Measurements from ENCODE around the gene IDH1. TPM values are rescaled to one million over a fixed set of nuclear protein-coding genes. Genes with fewer than 3 reads are reported as not detected.

IDH1 gene
- total RNA-seq, 1 donor from 2014 or later = 308 TPM

GRCh38 chr2:208280234-208280633 lies 25.4 kb upstream of the IDH1 start:
- peaks cover 18% of the 10 kb centered on the region for H3K36me3 Mint-ChIP-seq (ENCODE audit: unreplicated experiment)
- H3K27me3 Mint-ChIP-seq (ENCODE audit: unreplicated experiment) = no peaks in the 10 kb centered on the region
- TF ChIP-seq, protein P1, sequence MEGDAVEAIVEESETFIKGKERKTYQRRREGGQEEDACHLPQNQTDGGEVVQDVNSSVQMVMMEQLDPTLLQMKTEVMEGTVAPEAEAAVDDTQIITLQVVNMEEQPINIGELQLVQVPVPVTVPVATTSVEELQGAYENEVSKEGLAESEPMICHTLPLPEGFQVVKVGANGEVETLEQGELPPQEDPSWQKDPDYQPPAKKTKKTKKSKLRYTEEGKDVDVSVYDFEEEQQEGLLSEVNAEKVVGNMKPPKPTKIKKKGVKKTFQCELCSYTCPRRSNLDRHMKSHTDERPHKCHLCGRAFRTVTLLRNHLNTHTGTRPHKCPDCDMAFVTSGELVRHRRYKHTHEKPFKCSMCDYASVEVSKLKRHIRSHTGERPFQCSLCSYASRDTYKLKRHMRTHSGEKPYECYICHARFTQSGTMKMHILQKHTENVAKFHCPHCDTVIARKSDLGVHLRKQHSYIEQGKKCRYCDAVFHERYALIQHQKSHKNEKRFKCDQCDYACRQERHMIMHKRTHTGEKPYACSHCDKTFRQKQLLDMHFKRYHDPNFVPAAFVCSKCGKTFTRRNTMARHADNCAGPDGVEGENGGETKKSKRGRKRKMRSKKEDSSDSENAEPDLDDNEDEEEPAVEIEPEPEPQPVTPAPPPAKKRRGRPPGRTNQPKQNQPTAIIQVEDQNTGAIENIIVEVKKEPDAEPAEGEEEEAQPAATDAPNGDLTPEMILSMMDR (IDR thresholded peaks at IDR 0.05; ENCODE audit: partially characterized antibody, unreplicated experiment) = no peak
- no peak for DNase-seq
- no peak overlapping the region for H3K4me3 Mint-ChIP-seq (ENCODE audit: unreplicated experiment)
- H3K4me1 Mint-ChIP-seq (ENCODE audit: low read depth, unreplicated experiment) = no peaks in the 10 kb centered on the region
- no peak overlapping the region for H3K27ac Mint-ChIP-seq (ENCODE audit: unreplicated experiment)
- H3K9me3 Mint-ChIP-seq (ENCODE audit: unreplicated experiment) = peaks cover 1% of the 10 kb centered on the region

DNA sequence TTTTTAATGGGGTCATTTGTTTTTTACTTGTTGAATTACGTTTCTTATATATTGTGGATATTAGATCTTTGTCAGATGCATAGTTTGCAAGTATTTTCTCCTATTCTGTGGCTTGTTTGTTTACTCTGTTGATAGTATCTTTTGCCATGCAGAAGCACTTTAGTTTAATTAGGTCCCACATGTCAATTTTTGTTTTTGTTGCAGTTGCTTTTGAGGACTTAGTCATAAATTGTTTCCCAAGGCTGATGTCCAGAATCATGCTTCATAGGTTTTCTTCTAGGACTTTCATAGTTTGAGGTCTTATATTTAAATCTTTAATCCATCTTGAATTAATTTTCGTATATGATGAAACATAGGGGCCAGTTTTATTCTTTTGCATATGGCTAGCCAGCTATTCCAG lies 24.4 kb upstream of the IDH1 start:
- peaks cover 4% of the 10 kb centered on the region for H3K4me1 Mint-ChIP-seq (ENCODE audit: low read depth, unreplicated experiment)
- H3K27me3 Mint-ChIP-seq (ENCODE audit: unreplicated experiment) = no peaks in the 10 kb centered on the region
- peaks cover 1% of the 10 kb centered on the region for H3K9me3 Mint-ChIP-seq (ENCODE audit: unreplicated experiment)
- H3K36me3 Mint-ChIP-seq (ENCODE audit: unreplicated experiment) = peaks cover 18% of the 10 kb centered on the region
- H3K4me3 Mint-ChIP-seq (ENCODE audit: unreplicated experiment) = no peak overlapping the region
- no peak for DNase-seq
- no peak overlapping the region for H3K27ac Mint-ChIP-seq (ENCODE audit: unreplicated experiment)
- TF ChIP-seq, protein P1 (IDR thresholded peaks at IDR 0.05; ENCODE audit: partially characterized antibody, unreplicated experiment) = no peak

DNA sequence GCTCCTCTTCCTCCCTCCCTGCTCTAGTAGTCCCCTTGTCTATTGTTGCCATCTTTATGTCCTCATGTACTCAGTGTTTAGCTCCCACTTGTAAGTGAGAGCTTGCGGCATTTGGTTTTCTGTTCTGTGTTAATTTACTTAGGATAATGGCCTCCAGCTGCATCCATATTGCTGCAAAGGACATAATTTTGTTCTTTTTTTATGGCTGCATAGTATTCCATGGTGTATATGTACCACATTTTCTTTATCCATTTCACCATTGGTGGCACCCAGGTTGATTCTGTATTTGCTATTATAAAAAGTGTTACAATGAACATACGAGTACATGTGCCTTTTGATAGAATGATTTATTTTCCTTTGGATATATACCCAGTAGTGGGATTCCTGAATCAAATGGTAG lies 23.7 kb upstream of the IDH1 start:
- Mint-ChIP-seq H3K4me1 (ENCODE audit: low read depth, unreplicated experiment) (peaks cover 10% of the 10 kb centered on the region), H3K9me3 (ENCODE audit: unreplicated experiment) (peaks cover 1% of the 10 kb centered on the region), H3K27ac (ENCODE audit: unreplicated experiment) (no peak overlapping the region), H3K36me3 (ENCODE audit: unreplicated experiment) (peaks cover 18% of the 10 kb centered on the region), H3K4me3 (ENCODE audit: unreplicated experiment) (no peak overlapping the region), H3K27me3 (ENCODE audit: unreplicated experiment) (peaks cover 3% of the 10 kb centered on the region)
- DNase-seq = no peak
- TF ChIP-seq, protein P1 (IDR thresholded peaks at IDR 0.05; ENCODE audit: partially characterized antibody, unreplicated experiment) = no peak

DNA sequence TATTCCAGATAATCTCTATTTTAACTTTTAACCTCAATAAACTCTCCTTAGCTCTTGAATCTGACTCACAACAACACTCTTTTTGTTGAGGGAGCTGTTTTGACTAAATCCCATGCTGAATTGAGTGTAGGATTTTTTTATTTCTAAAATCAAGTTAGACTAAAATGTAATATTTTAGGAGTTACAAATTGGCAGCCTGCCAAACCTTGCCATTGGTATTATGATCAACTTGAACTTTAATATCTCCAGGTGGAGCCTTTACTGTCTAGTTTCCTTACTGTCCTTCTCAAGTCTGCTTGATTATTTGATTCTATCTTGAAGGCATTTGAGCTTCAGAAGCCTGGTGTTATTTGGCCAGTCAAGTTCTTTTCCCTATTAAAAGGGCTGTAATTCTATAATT lies 19.9 kb upstream of the IDH1 start:
- Mint-ChIP-seq H3K27me3 (ENCODE audit: unreplicated experiment) (peaks cover 3% of the 10 kb centered on the region), H3K27ac (ENCODE audit: unreplicated experiment) (no peak overlapping the region), H3K36me3 (ENCODE audit: unreplicated experiment) (peaks cover 18% of the 10 kb centered on the region), H3K4me3 (ENCODE audit: unreplicated experiment) (no peak overlapping the region), H3K9me3 (ENCODE audit: unreplicated experiment) (peaks cover 1% of the 10 kb centered on the region), H3K4me1 (ENCODE audit: low read depth, unreplicated experiment) (peaks cover 10% of the 10 kb centered on the region)
- TF ChIP-seq, protein P1 (IDR thresholded peaks at IDR 0.05; ENCODE audit: partially characterized antibody, unreplicated experiment) = no peak
- no peak for DNase-seq

DNA sequence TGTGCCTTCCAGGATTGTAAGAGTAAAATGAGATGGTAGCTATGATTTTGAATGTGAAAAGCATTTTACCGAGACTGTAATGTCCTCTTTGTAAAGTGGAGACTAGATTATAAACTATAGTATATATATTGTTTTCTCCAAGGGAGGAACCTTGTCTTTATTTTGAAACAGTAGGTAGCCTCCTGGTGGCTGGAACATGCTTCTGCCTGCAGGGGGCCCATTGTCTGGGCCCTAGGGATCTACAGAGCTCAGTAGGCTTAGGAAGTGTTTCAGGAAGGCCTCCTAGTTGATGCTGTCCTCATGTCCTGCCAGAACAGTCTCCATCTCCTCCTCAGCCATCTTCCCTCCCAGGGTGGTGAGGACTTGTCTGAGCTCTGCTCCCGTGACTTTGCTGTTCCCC lies 14.2 kb upstream of the IDH1 start:
- TF ChIP-seq, protein P1 (IDR thresholded peaks at IDR 0.05; ENCODE audit: partially characterized antibody, unreplicated experiment) = no peak
- Mint-ChIP-seq H3K9me3 (ENCODE audit: unreplicated experiment) (peaks cover 4% of the 10 kb centered on the region), H3K27ac (ENCODE audit: unreplicated experiment) (no peak overlapping the region), H3K36me3 (ENCODE audit: unreplicated experiment) (no peaks in the 10 kb centered on the region), H3K27me3 (ENCODE audit: unreplicated experiment) (peaks cover 2% of the 10 kb centered on the region), H3K4me1 (ENCODE audit: low read depth, unreplicated experiment) (peaks cover 18% of the 10 kb centered on the region), H3K4me3 (ENCODE audit: unreplicated experiment) (no peak overlapping the region)
- DNase-seq = no peak

All from glutamatergic neuron (in vitro differentiated cells).